ENCODE data around the gene RELT. TPM values are rescaled to one million over a fixed set of nuclear protein-coding genes. Genes with fewer than 3 reads are reported as not detected.

The RELT gene
- total RNA-seq, 1 experiment from 2014 or later, result 13.8 TPM

GRCh38 chr11:73333173-73333572 is 43.0 kb upstream of the RELT start:
- H3K9ac ChIP-seq (ENCODE audit: low read length), result no peak overlapping the region
- POLR2A ChIA-PET, result interaction anchor here (1.0 kb wide), 1 partner anchor 24 kb away, joined by 3 read pairs; no protein-coding TSS in a partner anchor
- CTCF ChIA-PET, result interaction anchor here (3.6 kb wide), 1 partner anchor 26 kb away, joined by 77 read pairs; the partner anchor contains the start of gene ARHGEF17

GRCh38 chr11:73333640-73334383 is 42.4 kb upstream of the RELT start:
- Histone ChIP-seq H3K9ac (ENCODE audit: low read length) (peak overlapping the region; percentile 37; the same call in 1 of the 2 replicates), H3K4me1 (ENCODE audit: control insufficient read depth in 1 of 2, insufficient read depth in 2 of 2, low read length in 2 of 2) (peaks cover 27 to 44% of the 10 kb centered on the region in 2 experiments)
- peak; percentile 3 for ATAC-seq
- TF ChIP-seq, protein P1, sequence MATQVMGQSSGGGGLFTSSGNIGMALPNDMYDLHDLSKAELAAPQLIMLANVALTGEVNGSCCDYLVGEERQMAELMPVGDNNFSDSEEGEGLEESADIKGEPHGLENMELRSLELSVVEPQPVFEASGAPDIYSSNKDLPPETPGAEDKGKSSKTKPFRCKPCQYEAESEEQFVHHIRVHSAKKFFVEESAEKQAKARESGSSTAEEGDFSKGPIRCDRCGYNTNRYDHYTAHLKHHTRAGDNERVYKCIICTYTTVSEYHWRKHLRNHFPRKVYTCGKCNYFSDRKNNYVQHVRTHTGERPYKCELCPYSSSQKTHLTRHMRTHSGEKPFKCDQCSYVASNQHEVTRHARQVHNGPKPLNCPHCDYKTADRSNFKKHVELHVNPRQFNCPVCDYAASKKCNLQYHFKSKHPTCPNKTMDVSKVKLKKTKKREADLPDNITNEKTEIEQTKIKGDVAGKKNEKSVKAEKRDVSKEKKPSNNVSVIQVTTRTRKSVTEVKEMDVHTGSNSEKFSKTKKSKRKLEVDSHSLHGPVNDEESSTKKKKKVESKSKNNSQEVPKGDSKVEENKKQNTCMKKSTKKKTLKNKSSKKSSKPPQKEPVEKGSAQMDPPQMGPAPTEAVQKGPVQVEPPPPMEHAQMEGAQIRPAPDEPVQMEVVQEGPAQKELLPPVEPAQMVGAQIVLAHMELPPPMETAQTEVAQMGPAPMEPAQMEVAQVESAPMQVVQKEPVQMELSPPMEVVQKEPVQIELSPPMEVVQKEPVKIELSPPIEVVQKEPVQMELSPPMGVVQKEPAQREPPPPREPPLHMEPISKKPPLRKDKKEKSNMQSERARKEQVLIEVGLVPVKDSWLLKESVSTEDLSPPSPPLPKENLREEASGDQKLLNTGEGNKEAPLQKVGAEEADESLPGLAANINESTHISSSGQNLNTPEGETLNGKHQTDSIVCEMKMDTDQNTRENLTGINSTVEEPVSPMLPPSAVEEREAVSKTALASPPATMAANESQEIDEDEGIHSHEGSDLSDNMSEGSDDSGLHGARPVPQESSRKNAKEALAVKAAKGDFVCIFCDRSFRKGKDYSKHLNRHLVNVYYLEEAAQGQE (IDR thresholded peaks at IDR 0.05; ENCODE audit: low read depth), result no peak
- no peak for TF ChIP-seq RAD21 (IDR thresholded peaks at IDR 0.05; ENCODE audit: low read depth)
- TF ChIP-seq POLR2AphosphoS5 (IDR thresholded peaks at IDR 0.05; ENCODE audit: low read depth, low read length), result no peak
- no peak for TF ChIP-seq TCF7L2 (IDR thresholded peaks at IDR 0.05; ENCODE audit: borderline replicate concordance, extremely low read depth, insufficient read depth, insufficient read length)
- TF ChIP-seq CBX3 (IDR thresholded peaks at IDR 0.05; ENCODE audit: low read depth), result no peak
- no peak for TF ChIP-seq ELF1 (IDR thresholded peaks at IDR 0.05; ENCODE audit: borderline replicate concordance, low read depth)
- no peak for TF ChIP-seq SRF (IDR thresholded peaks at IDR 0.05; ENCODE audit: low read depth)
- TF ChIP-seq CTCF (IDR thresholded peaks at IDR 0.05 in 2 of 3, conservative IDR thresholded peaks at IDR 0.05 in 1 of 3; ENCODE audit: borderline replicate concordance in 1 of 3, insufficient read depth in 1 of 3, low read depth in 2 of 3, low read length in 2 of 3), result no peak
- TF ChIP-seq POLR2A (IDR thresholded peaks at IDR 0.05; ENCODE audit: borderline replicate concordance, extremely low read depth, insufficient read depth, insufficient read length), result no peak
- TF ChIP-seq YY1 (IDR thresholded peaks at IDR 0.05; ENCODE audit: extremely low read depth, insufficient replicate concordance, low read depth, low read length), result no peak
- TF ChIP-seq SP1 (IDR thresholded peaks at IDR 0.05; ENCODE audit: low read depth), result no peak
- no peak for TF ChIP-seq FOSL1 (IDR thresholded peaks at IDR 0.05; ENCODE audit: low read depth)
- TF ChIP-seq JUND (IDR thresholded peaks at IDR 0.05), result no peak

More at GRCh38 chr11:73333173-73333572, 43.0 kb upstream of the RELT start:
- H3K9me2 ChIP-seq (ENCODE audit: insufficient read depth), result no peaks in the 10 kb centered on the region
- H3K79me2 ChIP-seq (ENCODE audit: insufficient read depth, low read length), result 0 out of 2 replicates have a peak, but pooled peaks cover 6% of the 10 kb centered on the region
- no peak for DNase-seq (ENCODE audit: low read depth, low spot score)
- no peaks in the 10 kb centered on the region for H3K36me3 ChIP-seq (ENCODE audit: control insufficient read depth in 1 of 2, insufficient read depth in 2 of 2, low read length in 2 of 2)
- no peak overlapping the region for H3K27ac ChIP-seq (ENCODE audit: low read depth, low read length)
- no peaks in the 10 kb centered on the region for H4K20me1 ChIP-seq (ENCODE audit: insufficient read depth)
- no peaks in the 10 kb centered on the region for H3K27me3 ChIP-seq (ENCODE audit: insufficient read depth, low read length)
- RAD21 ChIA-PET (ENCODE audit: low non-redundant PET in 1 of 2, low total read pairs in 2 of 2, uncharacterized antibody in 2 of 2, unreplicated experiment in 2 of 2), result interaction anchor here in 1 of 2 experiments (2.8 kb wide), 1 partner anchor 26 kb away, joined by 12 read pairs; no protein-coding TSS in a partner anchor
- no peak for TF ChIP-seq POLR2AphosphoS5 (IDR thresholded peaks at IDR 0.05; ENCODE audit: low read depth, low read length)
- BruUV-seq (replicated peaks), result no TSS peak
- H3K4me2 ChIP-seq (ENCODE audit: low read length), result no peak overlapping the region
- intact Hi-C loops (cut with micrococcal nuclease), result no loop called here
- no peak overlapping the region for H3K4me3 ChIP-seq (replicated peaks in 1 of 2; ENCODE audit: low read depth in 1 of 2, low read length in 2 of 2)
- H3K4me1 ChIP-seq (ENCODE audit: control insufficient read depth in 1 of 2, insufficient read depth in 2 of 2, low read length in 2 of 2), result peaks cover 27 to 44% of the 10 kb centered on the region in 2 experiments
- no peaks in the 10 kb centered on the region for H3K9me3 ChIP-seq (ENCODE audit: control insufficient read depth in 1 of 2, insufficient read depth in 1 of 2, low read depth in 1 of 2, low read length in 2 of 2)
- no peak overlapping the region for H2AFZ ChIP-seq (ENCODE audit: low read depth, low read length, poor library complexity, severe bottlenecking)
- ATAC-seq, result no peak

More at GRCh38 chr11:73333640-73334383, 42.4 kb upstream of the RELT start:
- RAD21 ChIA-PET (ENCODE audit: low non-redundant PET in 1 of 2, low total read pairs in 2 of 2, uncharacterized antibody in 2 of 2, unreplicated experiment in 2 of 2), result interaction anchor here in 1 of 2 experiments (2.8 kb wide), 1 partner anchor 27 kb away, joined by 12 read pairs; no protein-coding TSS in a partner anchor
- peak overlapping the region; percentile 38; the same call in 1 of the 2 replicates for H3K27ac ChIP-seq (ENCODE audit: low read depth, low read length)
- DNase-seq (ENCODE audit: low read depth, low spot score), result no peak
- H3K79me2 ChIP-seq (ENCODE audit: insufficient read depth, low read length), result 0 out of 2 replicates have a peak, but pooled peaks cover 6% of the 10 kb centered on the region
- no peaks in the 10 kb centered on the region for H4K20me1 ChIP-seq (ENCODE audit: insufficient read depth)
- no peaks in the 10 kb centered on the region for H3K9me2 ChIP-seq (ENCODE audit: insufficient read depth)
- CTCF ChIA-PET, result interaction anchor here (1.9 to 4.6 kb wide), 4 partner anchors 17 to 39 kb away, joined by 8 to 77 read pairs (median 30); partner anchors contain the start of gene ARHGEF17
- 0 out of 4 replicates have a peak overlapping the region, but pooled peaks of 1 of the 2 experiments have one; percentile 12 for H3K4me3 ChIP-seq (replicated peaks in 1 of 2; ENCODE audit: low read depth in 1 of 2, low read length in 2 of 2)
- intact Hi-C loops (cut with micrococcal nuclease), result loop anchor here (2.0 kb wide), 1 partner anchor 149 kb away; no protein-coding TSS in a partner anchor
- H3K9me3 ChIP-seq (ENCODE audit: control insufficient read depth in 1 of 2, insufficient read depth in 1 of 2, low read depth in 1 of 2, low read length in 2 of 2), result no peaks in the 10 kb centered on the region
- no peaks in the 10 kb centered on the region for H3K36me3 ChIP-seq (ENCODE audit: control insufficient read depth in 1 of 2, insufficient read depth in 2 of 2, low read length in 2 of 2)
- no peaks in the 10 kb centered on the region for H3K27me3 ChIP-seq (ENCODE audit: insufficient read depth, low read length)
- BruUV-seq (replicated peaks), result no TSS peak
- POLR2A ChIA-PET, result no interaction called here
- peak overlapping the region; percentile 69 for H3K4me2 ChIP-seq (ENCODE audit: low read length)
- H2AFZ ChIP-seq (ENCODE audit: low read depth, low read length, poor library complexity, severe bottlenecking), result no peak overlapping the region
